ENCODE measurements around the gene MRTFB. TPM values are rescaled to one million over a fixed set of nuclear protein-coding genes. Genes with fewer than 3 reads are reported as not detected.

The MRTFB gene
- total RNA-seq, 2 experiments from 2014 or later: 12.1 to 13.3 TPM

DNA sequence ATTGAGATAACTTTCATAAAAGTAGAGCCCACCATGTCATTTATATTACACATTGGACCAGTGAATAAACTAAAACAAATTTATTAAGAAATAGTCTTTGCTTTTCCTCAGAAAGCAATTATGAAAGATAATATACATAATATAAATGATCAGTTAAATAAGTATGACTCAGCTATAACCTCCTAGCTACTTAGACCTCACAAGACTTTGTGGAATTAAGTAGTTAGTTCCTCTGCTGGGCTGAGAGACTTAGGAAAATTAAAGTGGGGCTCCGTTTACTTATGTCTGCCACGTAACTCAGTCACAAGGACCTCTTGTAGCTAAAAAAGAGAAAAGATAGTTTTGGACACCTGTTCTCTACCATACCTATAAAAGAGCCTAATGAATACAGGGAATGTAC lies 76.9 kb downstream of the MRTFB start:
- Mint-ChIP-seq H3K27ac (no peak overlapping the region), H3K36me3 (no peaks in the 10 kb centered on the region), H3K4me1 (no peaks in the 10 kb centered on the region), H3K9me3 (ENCODE audit: low read depth) (no peaks in the 10 kb centered on the region), H3K4me3 (no peak overlapping the region), H3K27me3 (no peaks in the 10 kb centered on the region)
- DNase-seq: no peak
- ATAC-seq: no peak
- CTCF ChIA-PET: no interaction called here

DNA sequence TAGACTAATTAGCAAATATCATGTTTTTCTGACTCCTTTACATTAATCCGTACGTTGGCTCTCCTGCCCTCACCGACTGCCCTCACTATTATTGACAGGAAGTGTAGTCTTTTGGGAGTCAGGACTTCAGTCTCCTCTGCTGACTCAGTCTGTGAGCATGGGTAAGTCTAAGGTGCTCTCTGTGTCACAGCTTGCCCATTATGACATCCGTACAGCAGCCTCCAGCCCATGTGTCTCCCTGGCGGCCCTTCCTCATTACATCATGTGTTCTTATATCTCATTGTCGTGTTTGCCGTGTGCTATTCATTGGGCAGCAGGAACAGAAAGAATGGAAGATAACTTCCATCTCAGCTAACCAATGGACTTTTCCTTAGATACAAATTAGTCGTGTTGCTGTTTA lies 77.5 kb downstream of the MRTFB start:
- CTCF ChIA-PET: no interaction called here
- Mint-ChIP-seq H3K9me3 (ENCODE audit: low read depth) (no peaks in the 10 kb centered on the region), H3K27ac (no peak overlapping the region), H3K4me3 (no peak overlapping the region), H3K4me1 (no peaks in the 10 kb centered on the region), H3K27me3 (no peaks in the 10 kb centered on the region), H3K36me3 (no peaks in the 10 kb centered on the region)
- no peak for DNase-seq
- no peak for ATAC-seq

DNA sequence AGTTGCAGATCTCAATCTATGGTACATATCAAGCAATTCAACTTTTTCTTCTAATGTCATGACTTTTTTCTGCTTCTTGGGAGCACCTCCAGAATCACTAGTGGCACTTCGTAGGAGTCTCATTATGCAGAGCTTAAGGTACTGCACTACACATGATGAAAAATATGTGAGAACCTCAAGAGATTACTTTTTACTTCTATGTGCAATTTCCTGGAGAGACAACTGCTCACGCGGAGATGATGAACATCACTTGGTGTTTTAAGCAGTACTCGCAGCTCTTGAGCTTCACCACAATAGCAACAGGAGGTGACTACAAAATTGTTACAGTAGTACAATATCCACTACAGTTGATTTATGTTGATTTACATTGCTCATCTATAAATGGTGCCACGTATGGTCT lies 79.7 kb downstream of the MRTFB start:
- ATAC-seq: no peak
- no peaks in the 10 kb centered on the region for H3K36me3 Mint-ChIP-seq

DNA sequence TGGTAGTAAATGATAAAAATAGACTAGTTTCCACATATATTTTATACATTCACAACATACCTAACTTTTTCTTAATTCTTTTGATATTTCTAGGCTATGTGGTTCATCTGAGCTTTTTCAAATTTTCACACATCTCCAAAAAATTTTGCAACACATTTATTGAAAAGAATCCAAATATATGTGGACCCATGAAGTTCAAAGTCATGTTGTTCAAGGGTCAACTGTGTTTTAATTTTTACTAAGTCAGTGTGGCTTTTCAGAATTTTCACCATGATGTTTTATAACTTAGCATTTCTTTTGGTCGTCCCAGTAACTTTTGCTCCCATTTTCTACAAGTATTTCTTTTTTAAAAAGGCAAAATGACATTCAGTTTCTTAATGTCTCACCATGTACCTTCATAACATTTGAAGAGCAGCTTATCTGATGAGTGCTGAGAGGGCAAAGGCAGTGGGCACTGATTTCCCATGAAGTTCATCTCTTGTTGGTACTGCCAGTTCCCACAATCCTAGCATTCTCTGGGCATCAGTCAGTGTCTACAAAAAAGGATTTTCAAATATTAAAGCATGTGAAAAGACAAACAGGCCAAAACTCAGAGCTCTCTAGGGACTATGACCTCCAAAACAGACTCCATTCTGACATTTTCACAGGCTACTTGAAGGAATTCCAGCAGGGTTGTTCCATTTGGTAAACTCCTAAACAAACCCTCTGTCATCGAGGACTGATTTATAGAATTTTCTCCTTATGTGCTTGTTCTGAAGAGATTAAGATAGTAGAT lies 80.3 kb downstream of the MRTFB start:
- Mint-ChIP-seq H3K4me3 (no peak overlapping the region), H3K36me3 (no peaks in the 10 kb centered on the region), H3K9me3 (ENCODE audit: low read depth) (no peaks in the 10 kb centered on the region), H3K27ac (no peak overlapping the region), H3K4me1 (no peaks in the 10 kb centered on the region), H3K27me3 (no peaks in the 10 kb centered on the region)
- ATAC-seq (no peak), DNase-seq (no peak)
- CTCF ChIA-PET: no interaction called here

More for the DNA sequence above, 79.7 kb downstream of the MRTFB start:
- CTCF ChIA-PET: no interaction called here
- no peak overlapping the region for H3K27ac Mint-ChIP-seq
- no peaks in the 10 kb centered on the region for H3K4me1 Mint-ChIP-seq
- no peak overlapping the region for H3K4me3 Mint-ChIP-seq
- H3K27me3 Mint-ChIP-seq: no peaks in the 10 kb centered on the region
- DNase-seq: no peak
- H3K9me3 Mint-ChIP-seq (ENCODE audit: low read depth): no peaks in the 10 kb centered on the region

DNA sequence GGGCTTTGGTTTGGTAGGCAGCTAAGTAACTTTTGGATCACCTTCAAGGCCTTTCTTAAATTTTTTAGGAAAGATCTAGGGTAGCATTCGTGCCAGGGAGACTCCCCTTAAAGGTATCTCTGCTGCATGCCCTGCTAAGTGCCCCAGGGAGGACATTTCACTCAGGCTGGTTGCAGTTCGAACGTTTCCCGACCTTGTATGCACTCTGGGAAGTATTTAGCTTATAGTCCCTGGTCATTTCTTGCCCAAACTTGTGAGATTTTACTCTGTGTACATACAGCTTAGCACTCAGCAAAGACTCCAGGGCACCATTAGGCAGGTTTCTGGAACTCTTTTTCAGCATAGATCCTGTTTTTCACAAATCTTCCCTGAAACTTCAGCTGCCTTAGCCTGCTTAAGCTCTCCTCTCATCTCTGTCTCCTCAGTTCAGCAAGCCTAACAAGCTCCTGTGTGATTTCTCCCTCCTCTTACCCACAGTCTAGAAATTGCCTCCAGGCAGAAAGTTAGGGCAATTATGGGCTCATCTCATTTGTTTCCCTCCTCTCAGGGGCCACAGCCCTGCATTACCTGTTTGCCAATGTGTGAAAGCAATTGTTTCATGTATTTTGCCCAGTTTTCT lies 84.6 kb downstream of the MRTFB start:
- Mint-ChIP-seq H3K27ac (no peak overlapping the region), H3K9me3 (ENCODE audit: low read depth) (no peaks in the 10 kb centered on the region), H3K36me3 (no peaks in the 10 kb centered on the region), H3K4me1 (no peaks in the 10 kb centered on the region), H3K27me3 (no peaks in the 10 kb centered on the region), H3K4me3 (no peak overlapping the region)
- ATAC-seq: no peak
- no peak for DNase-seq
- CTCF ChIA-PET: no interaction called here

DNA sequence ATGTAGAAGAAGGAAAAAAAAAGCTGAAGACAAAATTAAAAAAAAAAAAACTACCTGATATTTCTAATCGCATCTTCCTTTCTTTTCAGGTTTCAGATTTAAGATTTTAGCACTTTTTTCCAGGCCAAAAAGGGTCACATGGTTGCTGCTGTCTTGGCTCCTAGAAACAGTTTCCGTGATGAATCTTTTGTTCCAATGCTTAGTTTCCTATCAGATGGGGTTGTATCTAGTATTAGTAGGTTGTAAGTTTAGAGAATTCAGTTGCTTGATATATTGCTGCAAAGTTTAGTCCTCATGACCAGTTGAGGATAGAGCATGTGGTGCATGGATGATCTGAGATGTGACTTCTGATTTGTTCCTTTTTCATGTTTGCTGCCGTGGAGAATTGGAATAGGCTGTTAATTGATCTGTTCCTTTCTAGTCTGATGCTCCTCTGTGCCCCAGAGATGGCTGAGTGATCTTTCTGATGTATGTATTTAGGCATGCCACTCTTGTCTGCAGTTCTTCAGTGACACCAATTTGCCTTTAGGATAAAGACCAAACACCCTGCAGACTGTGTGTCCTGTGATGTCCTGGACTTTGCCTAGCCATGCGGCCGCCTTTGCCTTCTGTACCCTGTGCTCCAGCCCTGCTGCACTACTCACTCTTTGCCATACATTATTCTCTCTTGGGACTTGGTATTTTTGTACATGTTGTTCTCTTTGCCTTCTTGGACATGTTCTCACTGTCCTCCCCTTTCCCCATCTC lies 94.0 kb downstream of the MRTFB start:
- DNase-seq (no peak), ATAC-seq (no peak)
- Mint-ChIP-seq H3K36me3 (no peaks in the 10 kb centered on the region), H3K27ac (no peak overlapping the region), H3K9me3 (ENCODE audit: low read depth) (no peaks in the 10 kb centered on the region), H3K4me3 (no peak overlapping the region), H3K27me3 (no peaks in the 10 kb centered on the region), H3K4me1 (peaks cover 5% of the 10 kb centered on the region)
- CTCF ChIA-PET: no interaction called here

DNA sequence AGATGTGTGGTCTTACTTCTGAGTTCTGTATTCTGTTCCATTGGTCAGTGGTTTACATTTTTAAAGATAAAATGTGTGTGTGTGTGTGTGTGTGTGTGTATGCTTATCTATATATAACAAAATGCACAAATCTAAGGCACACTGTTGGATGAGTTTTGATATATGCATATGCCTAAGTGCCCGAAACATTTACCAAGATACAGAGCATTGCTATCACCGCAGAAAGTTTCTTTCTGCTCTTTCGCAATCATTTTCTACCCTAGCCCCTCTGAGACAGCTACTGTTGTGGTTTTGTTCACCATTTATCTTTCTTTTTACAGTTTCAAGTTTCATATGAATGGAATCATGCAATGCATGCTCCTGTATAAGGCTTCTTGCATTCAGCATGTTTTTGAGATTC lies 97.0 kb downstream of the MRTFB start:
- H3K4me1 Mint-ChIP-seq: peaks cover 5% of the 10 kb centered on the region
- DNase-seq (no peak), ATAC-seq (no peak)
- no peaks in the 10 kb centered on the region for H3K27me3 Mint-ChIP-seq
- no peak overlapping the region for H3K27ac Mint-ChIP-seq
- no peak overlapping the region for H3K4me3 Mint-ChIP-seq
- peaks cover 5% of the 10 kb centered on the region for H3K9me3 Mint-ChIP-seq (ENCODE audit: low read depth)
- CTCF ChIA-PET: no interaction called here
- peaks cover 3% of the 10 kb centered on the region for H3K36me3 Mint-ChIP-seq

DNA sequence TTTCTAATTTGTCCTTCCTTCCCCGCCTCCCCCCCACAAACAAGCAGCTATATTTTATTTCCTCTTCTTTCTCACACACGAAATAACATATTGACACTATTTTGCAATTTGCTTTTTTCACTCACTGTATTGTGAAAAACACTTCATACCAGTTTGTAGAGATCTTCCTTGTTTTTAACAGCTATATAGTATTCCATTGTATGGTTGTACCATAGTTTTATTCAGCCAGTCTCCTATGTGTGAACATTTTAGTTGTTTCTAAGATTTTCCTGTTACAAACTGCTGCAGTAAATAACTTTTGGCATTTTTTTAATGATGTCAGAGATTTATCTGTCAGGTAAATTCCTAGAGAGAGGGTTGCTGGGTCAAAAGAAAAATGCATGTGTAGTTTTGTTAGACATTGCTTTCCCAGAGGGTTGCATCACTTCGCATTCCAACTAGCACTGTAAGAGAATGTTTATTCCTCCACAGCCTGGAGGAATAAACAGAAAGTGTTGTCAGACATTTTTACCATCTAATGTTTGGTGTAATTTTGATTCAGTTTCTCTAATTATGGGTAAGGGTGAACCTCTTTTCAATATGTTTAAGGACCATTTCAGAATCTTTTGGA lies 101.2 kb downstream of the MRTFB start:
- Mint-ChIP-seq H3K9me3 (ENCODE audit: low read depth) (peaks cover 5% of the 10 kb centered on the region), H3K27me3 (no peaks in the 10 kb centered on the region), H3K4me3 (no peak overlapping the region), H3K27ac (no peak overlapping the region), H3K4me1 (peaks cover 5% of the 10 kb centered on the region), H3K36me3 (peaks cover 5% of the 10 kb centered on the region)
- CTCF ChIA-PET: no interaction called here
- DNase-seq: no peak
- no peak for ATAC-seq

DNA sequence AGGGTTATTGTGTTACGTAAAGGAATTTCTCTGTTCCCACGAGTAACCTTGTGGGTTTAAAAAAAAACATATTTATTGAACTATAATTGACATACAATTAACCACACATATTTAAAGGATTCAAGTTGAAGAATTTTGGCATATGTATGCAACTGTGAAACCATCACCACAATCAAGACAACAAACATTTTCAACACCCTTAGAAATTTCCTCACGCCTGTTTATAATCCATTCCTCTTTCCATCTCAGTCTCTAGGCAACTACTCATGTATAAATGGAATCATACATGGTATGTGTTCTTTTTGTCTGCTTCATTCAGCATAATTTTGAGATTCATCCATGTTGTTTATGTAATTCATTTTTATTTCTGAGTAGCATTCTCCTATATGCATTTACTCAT lies 104.0 kb downstream of the MRTFB start:
- Mint-ChIP-seq H3K27ac (no peak overlapping the region), H3K36me3 (peaks cover 5% of the 10 kb centered on the region), H3K4me1 (no peaks in the 10 kb centered on the region), H3K4me3 (no peak overlapping the region), H3K27me3 (no peaks in the 10 kb centered on the region), H3K9me3 (ENCODE audit: low read depth) (peaks cover 5% of the 10 kb centered on the region)
- no peak for ATAC-seq
- no peak for DNase-seq
- CTCF ChIA-PET: no interaction called here

DNA sequence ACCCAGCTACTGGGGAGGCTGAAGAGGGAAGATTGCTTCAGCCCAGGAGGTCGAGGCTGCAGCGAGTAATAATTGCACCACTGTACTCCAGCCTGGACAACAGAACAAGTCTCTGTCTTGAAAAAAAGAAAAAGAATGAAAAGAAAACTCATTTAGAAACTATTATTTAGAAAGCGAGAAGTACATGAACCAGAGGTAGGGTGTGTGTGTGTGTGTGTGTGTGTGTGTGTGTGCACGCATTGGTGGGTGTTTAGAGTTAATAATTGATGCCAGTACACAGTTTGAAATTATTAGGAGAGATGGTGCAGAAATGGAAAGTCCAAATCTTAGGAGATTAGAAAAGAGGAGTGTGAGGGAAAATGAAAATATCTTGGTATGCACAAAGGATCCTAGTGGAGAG lies 106.6 kb downstream of the MRTFB start:
- ATAC-seq: no peak
- Mint-ChIP-seq H3K4me1 (no peaks in the 10 kb centered on the region), H3K9me3 (ENCODE audit: low read depth) (no peaks in the 10 kb centered on the region), H3K27ac (no peak overlapping the region), H3K27me3 (no peaks in the 10 kb centered on the region), H3K4me3 (no peak overlapping the region), H3K36me3 (peaks cover 3% of the 10 kb centered on the region)
- no peak for DNase-seq
- CTCF ChIA-PET: no interaction called here

DNA sequence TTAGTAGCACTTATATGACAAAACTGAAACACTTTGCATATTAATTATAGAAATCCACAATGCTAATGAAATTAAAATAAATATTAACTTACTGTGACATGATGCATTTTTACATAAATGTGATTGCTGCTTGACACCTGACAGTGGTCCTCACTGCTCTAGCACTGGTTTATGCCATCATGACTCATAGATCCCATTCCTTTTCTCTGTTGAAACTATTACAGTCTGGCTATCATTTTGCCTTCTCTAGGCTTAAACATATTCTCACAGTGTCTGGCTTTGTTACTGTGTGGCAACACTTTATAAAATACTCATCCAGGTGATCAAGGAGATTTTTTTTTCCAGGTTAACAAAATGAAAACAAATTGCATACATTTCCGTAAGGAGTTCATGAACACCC lies 108.0 kb downstream of the MRTFB start:
- CTCF ChIA-PET: no interaction called here
- H3K4me3 Mint-ChIP-seq: no peak overlapping the region
- H3K9me3 Mint-ChIP-seq (ENCODE audit: low read depth): no peaks in the 10 kb centered on the region
- DNase-seq: no peak
- peaks cover 1% of the 10 kb centered on the region for H3K36me3 Mint-ChIP-seq
- ATAC-seq: no peak
- H3K27ac Mint-ChIP-seq: no peak overlapping the region
- no peaks in the 10 kb centered on the region for H3K4me1 Mint-ChIP-seq
- H3K27me3 Mint-ChIP-seq: no peaks in the 10 kb centered on the region

DNA sequence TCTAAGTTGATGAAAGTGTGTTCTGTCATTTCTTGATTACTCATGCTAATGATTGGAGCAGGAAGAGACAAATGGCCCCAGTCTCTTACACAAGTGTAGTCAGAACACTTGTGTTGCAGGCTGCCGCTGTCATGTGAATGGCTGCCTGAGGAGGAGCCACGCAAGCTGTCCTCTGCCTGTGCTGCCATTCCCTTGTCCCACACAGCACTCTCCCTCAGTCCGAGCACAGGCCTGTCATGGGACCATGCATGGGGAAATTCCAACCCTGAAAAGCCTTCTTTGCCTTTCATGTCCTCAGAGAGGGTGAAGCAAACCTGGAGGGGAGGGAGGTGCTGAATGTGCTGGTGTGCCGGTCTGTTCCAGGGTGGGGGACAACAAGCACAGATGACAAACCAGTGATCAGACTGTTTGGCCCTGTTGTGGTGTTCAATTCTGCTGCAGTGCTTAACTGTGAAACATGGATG lies 109.4 kb downstream of the MRTFB start:
- ATAC-seq: no peak
- H3K4me1 Mint-ChIP-seq: peaks cover 2% of the 10 kb centered on the region
- CTCF ChIA-PET: no interaction called here

DNA sequence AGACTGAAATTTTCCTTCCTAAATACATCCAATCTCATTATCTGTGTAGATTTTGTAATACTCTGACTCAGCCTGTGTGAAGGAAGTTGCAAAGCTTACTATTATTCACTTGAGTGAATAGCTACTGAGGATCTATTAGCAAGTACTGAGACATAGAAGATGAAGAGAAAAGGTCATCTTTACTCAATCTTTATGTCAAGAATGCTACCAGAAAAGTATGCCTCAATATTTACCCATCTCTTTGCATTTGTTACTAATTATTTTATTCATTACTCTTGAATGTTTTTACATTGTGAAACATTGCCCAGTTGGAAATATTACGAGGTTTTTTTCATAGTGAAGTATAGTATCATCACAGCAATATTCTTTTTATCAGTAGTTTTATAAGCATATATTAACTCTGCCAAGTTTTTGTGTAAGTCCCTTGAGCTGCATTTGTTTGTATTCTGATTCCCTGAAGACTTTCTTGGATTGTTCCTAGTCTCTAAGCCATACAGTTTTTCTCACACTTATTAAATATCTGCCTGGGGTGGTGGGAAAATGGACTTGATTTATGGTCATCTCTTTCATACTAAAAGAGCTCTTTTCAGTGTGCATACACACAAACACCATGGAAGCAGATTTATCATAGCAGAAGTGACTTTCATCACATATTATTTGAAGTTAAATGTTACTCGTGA lies 110.4 kb downstream of the MRTFB start:
- CTCF ChIA-PET: no interaction called here
- H3K4me3 Mint-ChIP-seq: no peak overlapping the region
- ATAC-seq: no peak

More for the DNA sequence above, 109.4 kb downstream of the MRTFB start:
- DNase-seq: no peak
- Mint-ChIP-seq H3K4me3 (no peak overlapping the region), H3K36me3 (no peaks in the 10 kb centered on the region), H3K27me3 (no peaks in the 10 kb centered on the region), H3K27ac (no peak overlapping the region), H3K9me3 (ENCODE audit: low read depth) (no peaks in the 10 kb centered on the region)

More for the DNA sequence above, 110.4 kb downstream of the MRTFB start:
- Mint-ChIP-seq H3K4me1 (peaks cover 10% of the 10 kb centered on the region), H3K36me3 (no peaks in the 10 kb centered on the region), H3K27ac (no peak overlapping the region), H3K27me3 (no peaks in the 10 kb centered on the region), H3K9me3 (ENCODE audit: low read depth) (no peaks in the 10 kb centered on the region)
- no peak for DNase-seq
